LNCaP clone FGC (cell line): ENCODE measurements around the gene ABLIM1.

Experiments used
- DNase-seq: peaks from one replicate; pipeline ENCODE4 v3.0.0-alpha.2; 2011; ENCODE audit warnings: low read depth
- H3K4me3 ChIP-seq: 2 replicates; pipeline ENCODE4 v1.5.1; 2011; ENCODE audit warnings: mild to moderate bottlenecking, low read depth, low read length, control low read depth
- CTCF ChIP-seq: IDR thresholded peaks from 2 replicates; pipeline ENCODE4 v1.5.1; 2012; ENCODE audit warnings: mild to moderate bottlenecking; ENCODE audit not compliant: control insufficient read depth, insufficient read depth; ENCODE audit errors: extremely low read depth

The ABLIM1 gene

DNA sequence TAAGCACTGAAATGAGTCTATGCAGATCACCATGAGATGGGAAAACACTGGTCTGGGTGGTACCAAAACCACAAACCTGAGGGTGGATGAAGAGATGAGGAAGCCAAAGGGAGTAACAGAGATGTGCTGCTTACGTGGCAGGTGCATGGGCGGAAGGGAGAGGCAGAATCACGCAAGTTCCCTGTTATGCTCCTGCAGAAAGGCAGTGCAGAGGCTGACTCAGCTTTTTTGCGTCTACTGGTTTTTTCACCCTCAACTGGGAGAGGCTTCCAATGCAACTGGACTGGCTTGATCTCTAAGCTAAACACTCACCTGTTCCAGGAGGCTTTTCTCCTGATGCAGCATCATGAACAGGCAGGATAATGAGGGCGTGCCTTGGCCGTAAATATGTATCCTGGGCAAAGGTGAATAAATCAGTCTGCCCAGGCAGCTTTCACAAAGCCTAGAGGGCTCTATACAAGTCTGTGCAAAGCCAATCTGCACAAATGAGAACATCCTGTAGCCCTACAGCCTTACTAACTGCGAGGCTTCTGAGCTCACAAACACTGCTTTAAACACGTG is 158.4 kb downstream of the ABLIM1 start:
- no peak for TF ChIP-seq CTCF
- peak; percentile 66 for DNase-seq
- no peak overlapping the region for H3K4me3 ChIP-seq

DNA sequence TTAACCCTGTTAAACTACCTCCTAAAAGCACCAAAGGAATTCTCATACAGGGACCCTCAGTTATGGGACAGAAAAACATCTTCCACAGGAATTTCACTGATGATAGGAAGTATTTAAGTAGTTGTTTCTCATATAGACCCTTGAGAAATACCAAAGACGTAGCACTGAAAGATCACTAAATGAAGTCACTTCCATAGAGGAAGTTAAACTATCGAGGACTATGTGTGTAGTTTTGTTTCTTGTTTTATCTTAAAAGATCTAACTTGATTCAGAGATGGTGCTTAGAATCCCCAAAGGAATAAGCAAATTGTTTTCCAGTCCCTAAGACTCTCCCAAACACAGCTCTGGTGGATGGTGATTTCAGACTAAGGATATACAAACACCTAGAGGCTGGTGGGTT is 159.0 kb downstream of the ABLIM1 start:
- no peak for TF ChIP-seq CTCF
- DNase-seq, result no peak
- H3K4me3 ChIP-seq, result no peak overlapping the region

- TF ChIP-seq CTCF, result no peak
- DNase-seq, result no peak
- H3K4me3 ChIP-seq, result no peak overlapping the region
Observed at GRCh38 chr10:114498413-114499111, 159.5 kb downstream of the ABLIM1 start.

GRCh38 chr10:114495303-114495702 is 162.8 kb downstream of the ABLIM1 start:
- no peak overlapping the region for H3K4me3 ChIP-seq
- no peak for DNase-seq
- TF ChIP-seq CTCF, result no peak

- TF ChIP-seq CTCF, result no peak
- no peak for DNase-seq
Observed at GRCh38 chr10:114492351-114493037, 165.6 kb downstream of the ABLIM1 start.

DNA sequence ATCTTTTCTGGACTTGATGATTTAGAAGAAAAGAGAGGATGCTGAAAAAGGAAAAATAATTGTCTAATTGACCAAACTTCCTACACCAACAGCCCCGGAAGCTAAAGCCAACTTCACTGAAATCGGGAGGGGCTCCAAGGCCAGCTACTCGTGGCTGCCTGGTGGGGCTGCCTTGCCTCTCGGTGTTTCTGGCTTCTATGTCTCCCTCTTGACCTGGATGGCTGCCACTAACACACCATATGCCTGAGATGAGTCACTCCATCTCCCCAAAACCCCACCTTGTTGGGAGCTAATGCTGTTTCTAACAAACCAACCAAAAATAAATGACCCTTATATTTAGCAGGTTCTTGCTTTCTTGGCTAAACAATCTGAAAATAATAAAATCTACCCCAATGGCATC is 166.1 kb downstream of the ABLIM1 start:
- H3K4me3 ChIP-seq, result no peak overlapping the region
- no peak for TF ChIP-seq CTCF
- no peak for DNase-seq

More at GRCh38 chr10:114492351-114493037, 165.6 kb downstream of the ABLIM1 start:
- no peak overlapping the region for H3K4me3 ChIP-seq
